ENCODE data around the gene PLD4.
"Not testable (repeated sequence)": the region's sequence is repeated elsewhere in the genome, so short reads cannot be mapped to it uniquely, and the experiment has no call there.

DNA sequence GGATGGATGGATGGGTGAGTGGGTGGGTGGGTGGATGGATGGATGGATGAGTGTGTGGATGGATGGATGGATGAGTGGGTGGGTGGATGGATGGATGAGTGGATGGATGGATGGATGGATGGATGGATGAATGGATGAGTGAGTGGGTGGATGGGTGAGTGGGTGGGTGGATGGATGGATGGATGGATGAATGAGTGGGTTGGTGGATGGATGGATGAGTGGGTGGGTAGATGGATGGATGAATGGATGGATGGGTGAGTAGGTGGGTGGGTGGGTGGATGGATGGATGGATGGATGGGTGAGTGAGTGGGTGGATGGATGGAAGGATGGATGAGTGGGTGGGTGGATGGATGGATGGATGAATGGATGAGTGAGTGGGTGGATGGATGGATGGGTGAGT lies 34.4 kb upstream of the PLD4 start:
- TF ChIP-seq, protein P1, sequence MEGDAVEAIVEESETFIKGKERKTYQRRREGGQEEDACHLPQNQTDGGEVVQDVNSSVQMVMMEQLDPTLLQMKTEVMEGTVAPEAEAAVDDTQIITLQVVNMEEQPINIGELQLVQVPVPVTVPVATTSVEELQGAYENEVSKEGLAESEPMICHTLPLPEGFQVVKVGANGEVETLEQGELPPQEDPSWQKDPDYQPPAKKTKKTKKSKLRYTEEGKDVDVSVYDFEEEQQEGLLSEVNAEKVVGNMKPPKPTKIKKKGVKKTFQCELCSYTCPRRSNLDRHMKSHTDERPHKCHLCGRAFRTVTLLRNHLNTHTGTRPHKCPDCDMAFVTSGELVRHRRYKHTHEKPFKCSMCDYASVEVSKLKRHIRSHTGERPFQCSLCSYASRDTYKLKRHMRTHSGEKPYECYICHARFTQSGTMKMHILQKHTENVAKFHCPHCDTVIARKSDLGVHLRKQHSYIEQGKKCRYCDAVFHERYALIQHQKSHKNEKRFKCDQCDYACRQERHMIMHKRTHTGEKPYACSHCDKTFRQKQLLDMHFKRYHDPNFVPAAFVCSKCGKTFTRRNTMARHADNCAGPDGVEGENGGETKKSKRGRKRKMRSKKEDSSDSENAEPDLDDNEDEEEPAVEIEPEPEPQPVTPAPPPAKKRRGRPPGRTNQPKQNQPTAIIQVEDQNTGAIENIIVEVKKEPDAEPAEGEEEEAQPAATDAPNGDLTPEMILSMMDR (conservative IDR thresholded peaks at IDR 0.05 in 1 of 2, IDR thresholded peaks at IDR 0.05 in 1 of 2; ENCODE audit: extremely low read depth in 1 of 2, insufficient read depth in 1 of 2, low read depth in 1 of 2, low read length in 2 of 2): not testable (repeated sequence)
- TF ChIP-seq EZH2 (IDR thresholded peaks at IDR 0.05; ENCODE audit: borderline replicate concordance, low read length): not testable (repeated sequence)
